HUES48 (cell line): ENCODE measurements around the gene CAPN2.
A peak's percentile ranks its signal among the peaks of the same experiment; 100 is the strongest.

Experiments
- H3K27ac ChIP-seq: one replicate; pipeline ENCODE4 v1.7.0; 2013; ENCODE audit warnings: low read depth, low read length, inconsistent platforms
- H3K27me3 ChIP-seq: 2 replicates; pipeline ENCODE4 v1.6.1; 2013; ENCODE audit warnings: mild to moderate bottlenecking, low read length; ENCODE audit not compliant: control insufficient read depth, insufficient read depth
- H3K36me3 ChIP-seq: 2 replicates; pipeline ENCODE4 v1.6.1; 2013; ENCODE audit warnings: low read length; ENCODE audit not compliant: control insufficient read depth, insufficient read depth
- H3K4me1 ChIP-seq: 2 replicates; pipeline ENCODE4 v1.6.1; 2013; ENCODE audit warnings: mild to moderate bottlenecking, low read length; ENCODE audit not compliant: control insufficient read depth, insufficient read depth
- H3K4me3 ChIP-seq: 2 replicates; pipeline ENCODE4 v1.5.1; 2013; ENCODE audit warnings: mild to moderate bottlenecking, low read depth, low read length
- H3K9ac ChIP-seq: 2 replicates; pipeline ENCODE4 v1.6.1; 2013; ENCODE audit warnings: mild to moderate bottlenecking, low read depth, low read length, moderate library complexity
- H3K9me3 ChIP-seq: 2 replicates; pipeline ENCODE4 v1.6.1; 2013; ENCODE audit warnings: low read length; ENCODE audit not compliant: control insufficient read depth, insufficient read depth

CAPN2 gene

GRCh38 chr1:223745731-223746130 lies 33.4 kb downstream of the CAPN2 start:
- no peak overlapping the region for H3K27ac ChIP-seq
- no peak overlapping the region for H3K4me3 ChIP-seq
- H3K9ac ChIP-seq = no peak overlapping the region
- H3K36me3 ChIP-seq = no peaks in the 10 kb centered on the region
- H3K27me3 ChIP-seq = peaks cover 27% of the 10 kb centered on the region
- H3K4me1 ChIP-seq = peaks cover 6% of the 10 kb centered on the region; the same call in 1 of the 2 replicates
- H3K9me3 ChIP-seq = no peaks in the 10 kb centered on the region

GRCh38 chr1:223747838-223748335 lies 35.5 kb downstream of the CAPN2 start:
- H3K9me3 ChIP-seq = no peaks in the 10 kb centered on the region
- no peak overlapping the region for H3K4me3 ChIP-seq
- H3K9ac ChIP-seq = no peak overlapping the region
- H3K27ac ChIP-seq = no peak overlapping the region
- H3K36me3 ChIP-seq = no peaks in the 10 kb centered on the region
- peaks cover 27% of the 10 kb centered on the region for H3K27me3 ChIP-seq
- H3K4me1 ChIP-seq = peaks cover 8% of the 10 kb centered on the region

- Histone ChIP-seq H3K36me3 (no peaks in the 10 kb centered on the region), H3K4me1 (peaks cover 10% of the 10 kb centered on the region; the same call in 1 of the 2 replicates), H3K4me3 (peak overlapping the region; percentile 74), H3K27me3 (peaks cover 27% of the 10 kb centered on the region), H3K9me3 (no peaks in the 10 kb centered on the region), H3K9ac (peak overlapping the region; percentile 29; the same call in 1 of the 2 replicates), H3K27ac (peak overlapping the region; percentile 2)
These were observed 36.0 kb downstream of the CAPN2 start for GRCh38 chr1:223748405-223748772.

GRCh38 chr1:223748773-223749733 lies 36.7 kb downstream of the CAPN2 start:
- peak overlapping the region; percentile 2 for H3K27ac ChIP-seq
- H3K36me3 ChIP-seq = no peaks in the 10 kb centered on the region
- no peaks in the 10 kb centered on the region for H3K9me3 ChIP-seq
- peak overlapping the region; percentile 29 for H3K9ac ChIP-seq
- peaks cover 10% of the 10 kb centered on the region; the same call in 1 of the 2 replicates for H3K4me1 ChIP-seq
- peaks cover 27% of the 10 kb centered on the region for H3K27me3 ChIP-seq
- peak overlapping the region; percentile 74 for H3K4me3 ChIP-seq

GRCh38 chr1:223750730-223751570 lies 38.6 kb downstream of the CAPN2 start:
- Histone ChIP-seq H3K9me3 (no peaks in the 10 kb centered on the region), H3K27me3 (peaks cover 27% of the 10 kb centered on the region), H3K4me1 (peaks cover 10% of the 10 kb centered on the region; the same call in 1 of the 2 replicates), H3K36me3 (no peaks in the 10 kb centered on the region), H3K4me3 (no peak overlapping the region), H3K27ac (no peak overlapping the region), H3K9ac (no peak overlapping the region)

- Histone ChIP-seq H3K4me1 (peaks cover 10% of the 10 kb centered on the region; the same call in 1 of the 2 replicates), H3K27me3 (peaks cover 26% of the 10 kb centered on the region), H3K9me3 (no peaks in the 10 kb centered on the region), H3K36me3 (no peaks in the 10 kb centered on the region), H3K27ac (no peak overlapping the region), H3K4me3 (no peak overlapping the region), H3K9ac (no peak overlapping the region)
These were observed 39.4 kb downstream of the CAPN2 start for GRCh38 chr1:223751696-223752095.

- Histone ChIP-seq H3K4me1 (peaks cover 10% of the 10 kb centered on the region; the same call in 1 of the 2 replicates), H3K27ac (no peak overlapping the region), H3K36me3 (no peaks in the 10 kb centered on the region), H3K4me3 (no peak overlapping the region), H3K9ac (no peak overlapping the region), H3K9me3 (no peaks in the 10 kb centered on the region), H3K27me3 (peaks cover 14% of the 10 kb centered on the region)
These were observed 40.6 kb downstream of the CAPN2 start for GRCh38 chr1:223752721-223753515.

GRCh38 chr1:223754681-223755431 lies 42.5 kb downstream of the CAPN2 start:
- no peak overlapping the region for H3K9ac ChIP-seq
- H3K27ac ChIP-seq = no peak overlapping the region
- H3K4me3 ChIP-seq = no peak overlapping the region
- H3K27me3 ChIP-seq = no peaks in the 10 kb centered on the region
- H3K36me3 ChIP-seq = no peaks in the 10 kb centered on the region
- no peaks in the 10 kb centered on the region for H3K9me3 ChIP-seq
- H3K4me1 ChIP-seq = peaks cover 10% of the 10 kb centered on the region; the same call in 1 of the 2 replicates

GRCh38 chr1:223755432-223755792 lies 43.1 kb downstream of the CAPN2 start:
- H3K27ac ChIP-seq = no peak overlapping the region
- H3K4me3 ChIP-seq = no peak overlapping the region
- H3K9ac ChIP-seq = no peak overlapping the region
- peaks cover 10% of the 10 kb centered on the region; the same call in 1 of the 2 replicates for H3K4me1 ChIP-seq
- no peaks in the 10 kb centered on the region for H3K9me3 ChIP-seq
- no peaks in the 10 kb centered on the region for H3K36me3 ChIP-seq
- H3K27me3 ChIP-seq = no peaks in the 10 kb centered on the region
